Medulla oblongata (tissue), 1 donor: Measurements from ENCODE around the gene DOK6.
"Not testable (repeated sequence)": the region's sequence is repeated elsewhere in the genome, so short reads cannot be mapped to it uniquely, and the experiment has no call there.

Source experiments
- DNase-seq: peaks from one replicate; pipeline ENCODE4 v3.0.0-alpha.2; 2015; ENCODE audit errors: extremely low spot score

Gene DOK6

GRCh38 chr18:69870736-69871135, 470.0 kb downstream of the DOK6 start:
- no peak for DNase-seq

DNA sequence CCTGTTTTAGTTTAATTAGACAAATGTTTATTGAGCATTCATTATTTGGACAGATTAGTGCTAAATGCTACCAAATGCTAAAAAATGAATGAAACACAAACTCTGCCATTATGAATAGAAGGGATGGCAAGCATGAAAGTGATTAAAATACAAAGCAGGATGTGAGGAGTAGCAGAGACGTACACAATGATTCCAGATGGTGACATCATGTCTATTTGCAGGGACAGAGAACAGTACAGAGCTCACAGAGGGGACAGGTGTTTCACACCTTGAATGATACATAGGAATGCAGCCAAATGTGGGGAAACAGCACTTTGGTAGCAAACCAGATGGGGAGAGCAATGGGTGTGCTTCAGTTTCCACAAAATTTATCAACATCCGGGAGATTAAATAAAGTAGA, 470.7 kb downstream of the DOK6 start:
- no peak for DNase-seq

GRCh38 chr18:69872661-69873060, 472.0 kb downstream of the DOK6 start:
- no peak for DNase-seq

DNA sequence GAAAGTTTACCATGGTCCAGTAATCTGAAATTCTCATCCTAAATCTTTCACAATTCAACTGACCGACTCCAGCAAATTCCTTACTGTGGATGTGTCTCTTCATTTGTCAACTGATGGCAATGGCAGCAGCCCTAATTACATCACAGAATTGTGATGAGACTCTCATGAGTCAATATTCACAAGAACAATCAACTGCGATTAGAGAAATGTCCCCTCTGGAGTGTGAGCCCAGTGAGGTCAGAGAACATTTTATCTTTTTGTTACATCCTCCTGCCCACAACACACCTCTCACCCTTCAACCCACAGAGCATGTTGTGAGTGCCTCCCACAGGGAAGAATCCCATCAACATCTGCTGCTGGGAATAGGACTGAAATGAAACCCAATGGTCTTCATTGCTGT, 473.4 kb downstream of the DOK6 start:
- DNase-seq, result no peak

DNA sequence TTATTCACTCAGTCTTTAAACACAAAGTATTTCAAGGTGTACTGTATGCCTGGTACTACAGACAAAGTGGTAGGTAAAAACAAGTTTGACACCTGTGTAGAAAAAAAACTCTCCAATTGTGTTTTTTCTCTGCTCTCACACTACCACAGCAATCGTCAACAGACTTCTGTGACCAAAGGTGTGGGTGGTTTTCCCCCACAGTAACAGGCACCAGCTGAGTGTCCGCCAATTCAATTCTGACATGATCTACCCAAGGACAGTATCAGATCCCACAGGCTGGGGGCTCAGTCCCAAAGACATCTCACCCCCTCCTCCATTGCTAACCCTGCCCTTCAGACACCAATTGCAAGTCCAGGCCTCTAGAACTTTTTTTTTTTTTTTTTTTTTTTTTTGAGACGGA, 475.8 kb downstream of the DOK6 start:
- no peak for DNase-seq

DNA sequence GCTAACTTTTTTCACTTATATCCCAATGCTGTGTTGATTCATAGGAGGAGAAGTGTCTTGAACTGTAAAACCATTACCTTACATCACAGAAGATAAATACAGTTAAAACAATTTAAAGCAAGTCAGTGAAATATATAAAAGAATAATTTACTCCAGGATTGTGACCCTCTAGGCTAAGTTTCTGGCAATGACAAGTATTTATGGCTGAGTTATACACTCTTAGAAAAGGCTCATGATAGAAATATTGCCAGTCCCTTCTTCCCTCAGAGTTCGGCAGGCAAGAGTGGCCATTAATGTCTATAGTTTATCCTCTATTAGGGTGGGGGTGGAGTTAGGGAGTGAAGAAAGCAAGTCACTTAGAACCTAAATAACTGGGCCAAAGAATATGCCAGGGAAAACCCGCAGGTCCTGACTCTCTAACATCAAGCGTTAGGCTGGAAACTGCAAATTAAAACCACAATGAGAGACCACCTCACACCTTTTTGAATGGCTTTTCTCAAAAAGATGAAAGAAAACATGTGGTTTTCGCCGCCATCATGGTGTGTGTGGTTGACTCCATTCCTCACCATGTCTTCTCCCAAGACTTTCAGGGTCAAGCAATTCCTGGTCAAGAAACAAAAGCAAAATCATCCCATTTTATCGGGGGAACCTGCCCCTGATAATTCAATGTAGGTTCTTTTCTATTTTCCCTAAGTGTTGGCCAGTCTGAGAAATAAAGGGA, 477.7 kb downstream of the DOK6 start:
- no peak for DNase-seq

GRCh38 chr18:69879051-69879450, 478.4 kb downstream of the DOK6 start:
- not testable (repeated sequence) for DNase-seq

GRCh38 chr18:69880083-69880482, 479.4 kb downstream of the DOK6 start:
- no peak for DNase-seq

GRCh38 chr18:69882965-69883668, 482.4 kb downstream of the DOK6 start:
- no peak for DNase-seq

- DNase-seq, result no peak
These were observed 483.1 kb downstream of the DOK6 start for GRCh38 chr18:69883781-69884180.

- no peak for DNase-seq
These were observed 484.7 kb downstream of the DOK6 start for GRCh38 chr18:69885355-69885754.

- no peak for DNase-seq
These were observed 485.3 kb downstream of the DOK6 start for GRCh38 chr18:69885841-69886531.

DNA sequence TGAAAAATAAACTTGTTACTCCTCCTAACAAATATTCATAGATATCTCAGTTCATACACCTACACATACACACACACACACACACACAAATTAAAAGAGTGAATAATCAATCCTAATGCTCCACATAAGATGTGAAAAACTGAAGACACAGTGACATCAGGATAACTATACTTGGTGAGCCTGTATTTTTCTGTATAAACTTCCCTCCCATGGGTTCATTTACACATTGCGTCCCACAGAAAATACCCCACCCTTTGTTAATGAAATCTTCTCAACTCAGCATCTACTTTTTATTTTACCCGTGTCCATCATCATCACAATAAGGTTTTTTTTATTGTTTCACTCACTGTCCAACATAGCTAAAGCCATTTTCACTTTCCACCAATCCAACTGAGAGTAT, 486.6 kb downstream of the DOK6 start:
- DNase-seq, result no peak

- no peak for DNase-seq
These were observed 488.3 kb downstream of the DOK6 start for GRCh38 chr18:69889009-69889408.

- DNase-seq, result no peak
These were observed 489.9 kb downstream of the DOK6 start for GRCh38 chr18:69890558-69890957.

- no peak for DNase-seq
These were observed 493.8 kb downstream of the DOK6 start for GRCh38 chr18:69894467-69894866.

GRCh38 chr18:69895066-69896047, 494.7 kb downstream of the DOK6 start:
- DNase-seq, result no peak

- no peak for DNase-seq
These were observed 496.9 kb downstream of the DOK6 start for GRCh38 chr18:69897397-69898108.

DNA sequence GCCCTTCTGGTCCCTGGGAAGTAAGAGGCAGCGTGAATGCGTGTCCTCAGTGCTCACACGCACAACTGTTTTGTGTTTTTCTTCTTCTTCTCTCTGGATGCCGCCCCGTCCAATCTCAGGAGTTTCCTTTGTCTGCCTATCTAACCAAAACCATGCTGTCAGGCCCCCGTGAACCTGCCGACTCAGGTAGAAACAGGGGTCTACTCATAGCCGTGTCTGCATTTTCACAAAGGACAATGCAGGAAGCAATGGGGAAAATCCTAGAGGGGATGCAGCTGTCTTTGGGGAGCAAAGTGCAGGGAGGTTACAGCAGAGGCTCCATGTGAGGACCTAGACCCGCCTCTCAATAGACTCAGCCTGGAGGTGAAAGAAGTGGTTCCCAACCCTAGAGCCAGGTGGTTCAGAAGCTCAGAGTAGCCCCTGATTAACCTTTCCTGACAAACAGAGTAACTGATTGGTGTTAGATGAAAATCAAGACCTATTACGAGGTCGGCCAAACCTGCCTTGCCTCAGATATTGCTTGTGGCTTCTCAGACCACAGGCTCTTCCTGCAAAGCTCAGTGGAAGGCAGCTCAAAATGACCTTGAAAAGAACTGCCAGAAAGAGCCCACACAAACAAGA, 497.7 kb downstream of the DOK6 start:
- no peak for DNase-seq
